GM18499 (cell line): ENCODE measurements around the gene SLC16A10.
A peak's percentile ranks its signal among the peaks of the same experiment; 100 is the strongest.
"Not testable (repeated sequence)": the region's sequence is repeated elsewhere in the genome, so short reads cannot be mapped to it uniquely, and the experiment has no call there.

Source experiments
- ATAC-seq: cut with Tn5 transposase; IDR thresholded peaks from one replicate; pipeline ENCODE4 v1.9.1; 2021; ENCODE audit warnings: moderate number of reproducible peaks; ENCODE audit not compliant: insufficient read depth, unreplicated experiment

SLC16A10 gene

DNA sequence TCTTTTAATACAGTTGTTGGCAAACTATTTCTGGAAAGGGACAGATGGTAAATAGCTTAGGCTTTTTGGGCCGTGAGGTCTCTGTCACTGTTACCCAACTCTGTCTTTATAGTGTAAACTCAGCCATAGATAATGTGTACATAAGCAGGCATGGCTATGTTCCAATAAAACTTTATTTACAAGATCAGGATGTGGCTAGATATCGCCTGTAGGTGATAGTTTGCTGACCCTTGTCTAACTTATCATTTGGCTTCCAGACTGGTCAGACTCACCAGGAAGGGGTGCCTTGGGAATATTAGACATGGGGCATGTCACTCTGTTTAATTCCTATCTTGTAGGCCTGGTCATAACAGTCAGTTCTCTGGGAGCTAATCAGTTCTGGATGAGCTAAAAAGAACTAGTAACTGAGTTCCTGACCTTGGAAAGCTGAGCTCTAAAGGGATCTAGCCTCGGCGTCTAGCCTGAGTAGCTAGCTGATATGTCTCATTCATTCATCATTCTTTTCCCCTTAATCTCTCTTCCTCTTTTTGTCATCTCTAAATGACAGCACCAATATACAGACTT lies 163.6 kb downstream of the SLC16A10 start:
- ATAC-seq = no peak

GRCh38 chr6:111252726-111253125 lies 165.4 kb downstream of the SLC16A10 start:
- no peak for ATAC-seq

- ATAC-seq = no peak
These were observed 166.9 kb downstream of the SLC16A10 start for GRCh38 chr6:111254004-111254778.

GRCh38 chr6:111254779-111255166 lies 167.5 kb downstream of the SLC16A10 start:
- ATAC-seq = no peak

- ATAC-seq = not testable (repeated sequence)
These were observed 168.5 kb downstream of the SLC16A10 start for GRCh38 chr6:111255838-111256237.

GRCh38 chr6:111256646-111257045 lies 169.3 kb downstream of the SLC16A10 start:
- ATAC-seq = no peak

DNA sequence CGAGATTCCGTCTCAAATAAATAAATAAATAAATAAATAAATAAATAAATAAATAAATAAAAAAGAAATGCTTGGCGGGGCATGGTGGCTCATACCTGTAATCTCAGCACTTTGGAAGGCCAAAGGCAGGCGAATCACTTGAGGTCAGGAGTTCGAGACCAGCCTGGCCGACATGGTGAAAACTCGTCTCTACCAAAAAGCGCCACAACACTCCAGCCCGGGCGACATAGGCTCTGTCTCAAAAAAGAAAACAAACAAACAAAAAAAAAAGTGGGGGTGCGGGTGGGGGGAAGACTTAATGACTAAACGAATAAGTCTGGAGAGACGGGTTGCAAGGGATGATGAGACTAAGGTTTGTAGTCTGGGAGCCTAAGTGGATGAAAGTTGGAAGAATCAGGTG lies 170.7 kb downstream of the SLC16A10 start:
- no peak for ATAC-seq

DNA sequence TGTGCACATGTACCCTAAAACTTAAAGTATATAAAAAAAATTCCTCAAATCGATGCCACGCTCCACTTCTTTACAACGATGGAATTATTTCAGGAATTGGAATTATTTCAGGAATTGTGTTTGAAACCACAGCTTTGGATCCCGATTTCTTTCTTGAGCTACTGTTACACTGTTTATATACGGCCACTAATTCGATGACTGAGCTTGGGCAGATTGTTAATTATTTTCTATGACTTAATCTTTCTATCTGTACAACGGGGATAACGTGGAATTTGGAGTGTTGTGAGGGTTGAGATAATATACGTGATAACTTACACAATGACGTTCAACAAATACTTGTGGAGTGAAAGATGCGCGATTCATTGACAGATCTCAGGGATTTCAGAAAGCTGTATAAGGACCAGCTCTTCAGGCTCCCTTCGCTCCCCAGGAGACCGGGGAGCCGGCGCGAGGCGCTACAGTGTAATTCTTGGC lies 171.3 kb downstream of the SLC16A10 start:
- ATAC-seq = no peak

GRCh38 chr6:111259089-111259831 lies 172.0 kb downstream of the SLC16A10 start:
- peak; percentile 97 for ATAC-seq

GRCh38 chr6:111260570-111261298 lies 173.4 kb downstream of the SLC16A10 start:
- ATAC-seq = no peak

DNA sequence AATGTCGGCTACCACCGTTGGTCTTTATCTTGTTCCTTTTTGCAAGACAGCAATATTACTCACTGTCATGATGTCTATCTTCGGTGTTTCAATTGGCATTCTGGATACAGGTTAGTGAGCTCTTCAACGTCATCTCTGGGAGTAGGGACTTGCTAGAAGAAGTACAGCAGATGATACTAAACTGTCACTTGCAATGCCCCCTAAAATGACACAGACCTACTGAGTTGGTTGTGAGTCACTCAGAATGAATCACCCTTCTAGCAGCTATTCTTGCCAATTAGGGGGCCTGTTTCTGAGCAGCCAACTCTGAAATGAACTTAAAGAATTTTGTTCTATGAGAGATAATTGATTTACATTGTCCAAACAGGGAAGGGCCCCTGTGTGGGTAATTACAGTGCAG lies 176.5 kb downstream of the SLC16A10 start:
- ATAC-seq = no peak

- ATAC-seq = no peak
These were observed 178.5 kb downstream of the SLC16A10 start for GRCh38 chr6:111265842-111266241.

DNA sequence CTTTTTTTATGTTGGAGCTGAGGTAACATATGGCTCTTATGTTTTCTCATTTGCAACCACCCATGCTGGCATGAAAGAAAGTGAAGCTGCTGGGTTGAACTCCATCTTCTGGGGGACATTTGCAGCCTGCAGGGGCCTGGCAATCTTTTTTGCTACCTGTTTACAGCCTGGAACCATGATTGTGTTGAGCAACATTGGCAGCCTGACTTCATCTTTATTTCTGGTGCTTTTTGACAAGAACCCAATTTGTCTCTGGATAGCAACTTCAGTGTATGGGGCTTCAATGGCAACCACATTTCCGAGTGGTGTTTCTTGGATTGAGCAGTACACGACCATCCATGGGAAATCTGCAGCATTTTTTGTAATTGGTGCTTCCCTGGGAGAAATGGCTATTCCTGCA lies 179.0 kb downstream of the SLC16A10 start:
- no peak for ATAC-seq

GRCh38 chr6:111267764-111268333 lies 180.5 kb downstream of the SLC16A10 start:
- no peak for ATAC-seq

- ATAC-seq = no peak
These were observed 182.2 kb downstream of the SLC16A10 start for GRCh38 chr6:111269401-111269970.

DNA sequence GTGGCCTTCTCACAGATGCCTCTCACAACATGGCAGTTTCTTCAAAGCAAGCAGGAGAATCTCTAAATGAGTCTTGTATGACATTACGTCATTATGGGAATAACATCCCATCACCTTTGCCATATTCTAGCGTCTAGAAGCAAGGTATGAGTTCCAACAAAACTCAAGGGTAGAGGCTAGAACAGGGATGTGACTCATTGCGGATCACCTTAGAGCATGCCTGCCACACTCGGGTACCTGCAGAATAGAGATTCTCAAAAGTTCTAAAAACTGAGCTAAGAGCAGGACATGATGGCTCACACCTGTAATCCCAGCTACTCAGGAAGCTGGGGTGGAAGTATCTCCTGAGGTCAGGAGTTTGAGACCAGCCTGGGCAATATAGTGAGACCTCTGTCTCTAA lies 182.8 kb downstream of the SLC16A10 start:
- ATAC-seq = no peak

- ATAC-seq = no peak
These were observed 187.4 kb downstream of the SLC16A10 start for GRCh38 chr6:111274593-111275217.

DNA sequence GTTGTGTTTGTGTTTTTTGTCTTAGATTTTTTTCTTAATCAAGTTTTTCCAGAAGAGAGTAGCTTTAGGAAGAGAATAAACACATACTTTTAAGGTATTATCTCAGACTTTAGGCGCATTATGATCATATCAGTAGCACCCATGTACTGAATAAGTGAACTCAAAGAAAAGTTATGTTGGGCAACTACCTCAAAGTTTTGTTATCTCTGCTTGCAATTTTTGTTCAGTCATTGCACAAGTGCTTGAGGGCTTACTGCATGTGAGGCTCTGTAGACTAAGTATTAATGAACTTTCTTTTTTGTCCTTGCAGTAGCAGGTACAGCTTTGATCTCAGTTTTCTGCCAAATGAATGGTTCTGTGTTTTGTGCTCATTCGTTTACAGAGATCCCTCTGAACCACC lies 189.0 kb downstream of the SLC16A10 start:
- ATAC-seq = no peak

- no peak for ATAC-seq
These were observed 189.4 kb downstream of the SLC16A10 start for GRCh38 chr6:111276736-111277135.
